GM12878 (cell line): ENCODE data around the gene FOSL1.

Experiments
- BHLHE40 ChIP-seq, 2 experiments: fragments of 450-650 bp in 1 of 2; IDR thresholded peaks; 2 replicates each; pipeline ENCODE4 v1.6.1; 2011 to 2017; ENCODE audit warnings: low read depth in 2 of 2, borderline replicate concordance in 1 of 2, improper control_type of control experiment in 1 of 2, low read length in 1 of 2, mild to moderate bottlenecking in 1 of 2
- CEBPB ChIP-seq, 2 experiments: fragments of 150-350 bp in 1 of 2; IDR thresholded peaks; 2 replicates each; pipeline ENCODE4 v1.6.1; 2012 to 2014; ENCODE audit warnings: low read depth in 2 of 2, low read length in 2 of 2, borderline replicate concordance in 1 of 2, inconsistent platforms in 1 of 2
- NFIC ChIP-seq: IDR thresholded peaks from 2 replicates; pipeline ENCODE4 v1.6.1; 2012; ENCODE audit warnings: low read depth, mild to moderate bottlenecking, inconsistent platforms, low read length, moderate library complexity
- POLR2A ChIP-seq: IDR thresholded peaks from 2 replicates; pipeline ENCODE4 v1.6.1; 2011; ENCODE audit warnings: low read depth, mild to moderate bottlenecking, low read length
- POLR2AphosphoS5 ChIP-seq: IDR thresholded peaks from 2 replicates; pipeline ENCODE4 v1.6.1; 2011; ENCODE audit warnings: mild to moderate bottlenecking, low read length, inconsistent platforms
- ZNF274 ChIP-seq: IDR thresholded peaks from one replicate; pipeline ENCODE4 v1.8.0; 2011; ENCODE audit not compliant: insufficient read length, insufficient read depth
- ZZZ3 ChIP-seq: IDR thresholded peaks from 2 replicates; pipeline ENCODE4 v1.6.1; 2011; ENCODE audit warnings: low read depth; ENCODE audit not compliant: control insufficient read depth, insufficient read length

DNA sequence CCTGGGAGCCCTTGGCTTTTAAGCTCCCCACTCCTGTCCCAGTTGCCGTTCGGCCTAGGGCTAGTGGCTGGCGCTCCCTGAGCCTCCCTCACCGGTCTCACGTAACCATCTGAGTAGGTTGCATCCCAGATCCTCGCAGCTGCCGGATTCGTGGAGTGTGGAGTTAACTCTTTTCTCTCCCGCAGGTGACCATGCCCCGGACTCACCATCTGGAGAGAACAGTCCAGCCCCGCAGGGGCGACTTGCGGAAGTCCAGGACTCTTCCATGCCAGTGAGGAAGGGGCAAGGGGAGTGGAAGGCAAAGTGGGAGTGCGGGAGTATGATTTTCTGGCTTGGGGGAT, 39.1 kb downstream of the FOSL1 start:
- TF ChIP-seq ZNF274 (no peak), CEBPB (IDR thresholded peaks at IDR 0.05; ENCODE audit: borderline replicate concordance in 1 of 2, low read depth in 2 of 2, low read length in 2 of 2) (no peak), POLR2A (no peak), POLR2AphosphoS5 (no peak), BHLHE40 (IDR thresholded peaks at IDR 0.05; ENCODE audit: borderline replicate concordance in 1 of 2, low read depth in 2 of 2, low read length in 1 of 2) (no peak), NFIC (no peak), ZZZ3 (no peak)
